Psoas muscle (tissue), 8 donors: Measurements from ENCODE around the gene ZIC4. TPM values are rescaled to one million over a fixed set of nuclear protein-coding genes. Genes with fewer than 3 reads are reported as not detected.

ENCODE experiments used
- ATAC-seq, 4 donors: fragments of 200-7000 bp; cut with Tn5 transposase; one replicate each; pipeline ENCODE4 v1.9.1; 2020; ENCODE audit warnings: moderate library complexity in 3 of 4, mild to moderate bottlenecking in 2 of 4
- DNase-seq, 2 donors: peaks; one replicate each; pipeline ENCODE4 v3.0.0-alpha.2; 2020
- H3K27ac ChIP-seq: fragments of 200-600 bp; one replicate; pipeline ENCODE4 v1.8.0; 2022
- H3K27me3 ChIP-seq, 3 donors: fragments of 200-600 bp in 1 of 3; one replicate each; pipeline versions ENCODE4 v1.6.1 to v1.8.0; 2013 to 2022; ENCODE audit warnings: low read length in 2 of 3, mild to moderate bottlenecking in 2 of 3, moderate library complexity in 1 of 3; ENCODE audit not compliant: insufficient read depth in 3 of 3
- H3K36me3 ChIP-seq, 2 donors: fragments of 200-600 bp in 1 of 2; one replicate each; pipeline versions ENCODE4 v1.6.1 to v1.8.0; 2013 to 2022; ENCODE audit warnings: low read depth in 1 of 2, mild to moderate bottlenecking in 1 of 2, moderate library complexity in 1 of 2; ENCODE audit not compliant: insufficient read depth in 1 of 2
- H3K4me1 ChIP-seq: fragments of 200-600 bp; one replicate; pipeline ENCODE4 v1.8.0; 2022
- H3K4me3 ChIP-seq: fragments of 200-600 bp; one replicate; pipeline ENCODE4 v1.8.0; 2022; ENCODE audit warnings: mild to moderate bottlenecking
- H3K9me3 ChIP-seq: fragments of 200-600 bp; one replicate; pipeline ENCODE4 v1.8.0; 2022
- WGBS, 3 donors: extraction: QIAGEN DNeasy Blood & Tissue Kit; methylation state at CpG; one replicate each; pipeline versions ENCODE4 v1.1.6 to v1.1.7; 2013; 5-methylcytosine and 5-hydroxymethylcytosine counted together
- intact Hi-C, 2 donors: fragments of 100-400 bp; cut with DNase I; formaldehyde crosslinking; loops; one replicate each; pipeline versions ENCODE4 v1.11.0 to v1.14.2; 2022
- polyA plus RNA-seq, 3 donors: library from polyadenylated mRNA; stranded (reverse); fragments of 200-250 nt; gene quantifications; one replicate each; pipeline ENCODE4 v1.2.3, GENCODE V29; 2013
- total RNA-seq, 4 donors: library from RNA; stranded (reverse); fragmentation: NEBNext Ultra II Directional in 2 of 4; extraction: Animal tissue kit (Norgen Biotek cat#: 25700) in 2 of 4; gene quantifications; one replicate each; pipeline versions ENCODE4 v1.2.1 to v1.2.4, GENCODE V29; 2021 to 2023
- TF ChIP-seq, protein P1 (sequence below): fragments of 200-600 bp; IDR thresholded peaks from one replicate; pipeline ENCODE4 v1.8.0; 2022; ENCODE audit warnings: antibody characterized with exemption
- donor health status: healthy with polysubstance abuse.
- donor health status: DM: no; HTN: no; CAD: no; lungs with moderate emphysema.
- donor health status: Bipolar disorder and iron deficiency.
- donor health status: healthy.
- donor health status: DM: yes; HTN: yes; CAD: no.
- donor health status: DM: no; HTN: no; CAD: no.
- donor health status: DM: no; HTN: no; CAD: no.
- donor health status: DM: yes; HTN: yes; CAD: no.

The ZIC4 gene
- total and polyA plus RNA-seq, 7 donors, result 0.10 to 1.00 (median 0.46) TPM

GRCh38 chr3:147419781-147420224 is 13.5 kb upstream of the ZIC4 start:
- WGBS, 3 donors, result 57 to 73% (median 67%) methylated on average over 10 of the region's 10 CpGs
- H3K27me3 ChIP-seq, result peaks cover 0 to 47% (median 13%) of the 10 kb centered on the region in 3 donors
- no peaks in the 10 kb centered on the region for H3K9me3 ChIP-seq
- peak overlapping the region; percentile 70 for H3K27ac ChIP-seq
- peaks cover 5% of the 10 kb centered on the region for H3K4me1 ChIP-seq
- peak overlapping the region; percentile 75 for H3K4me3 ChIP-seq
- intact Hi-C loops, result loop anchor here in 1 of 2 donors (10.0 kb wide), 2 partner anchors 65 to 195 kb away; no protein-coding TSS in a partner anchor
- TF ChIP-seq, protein P1, sequence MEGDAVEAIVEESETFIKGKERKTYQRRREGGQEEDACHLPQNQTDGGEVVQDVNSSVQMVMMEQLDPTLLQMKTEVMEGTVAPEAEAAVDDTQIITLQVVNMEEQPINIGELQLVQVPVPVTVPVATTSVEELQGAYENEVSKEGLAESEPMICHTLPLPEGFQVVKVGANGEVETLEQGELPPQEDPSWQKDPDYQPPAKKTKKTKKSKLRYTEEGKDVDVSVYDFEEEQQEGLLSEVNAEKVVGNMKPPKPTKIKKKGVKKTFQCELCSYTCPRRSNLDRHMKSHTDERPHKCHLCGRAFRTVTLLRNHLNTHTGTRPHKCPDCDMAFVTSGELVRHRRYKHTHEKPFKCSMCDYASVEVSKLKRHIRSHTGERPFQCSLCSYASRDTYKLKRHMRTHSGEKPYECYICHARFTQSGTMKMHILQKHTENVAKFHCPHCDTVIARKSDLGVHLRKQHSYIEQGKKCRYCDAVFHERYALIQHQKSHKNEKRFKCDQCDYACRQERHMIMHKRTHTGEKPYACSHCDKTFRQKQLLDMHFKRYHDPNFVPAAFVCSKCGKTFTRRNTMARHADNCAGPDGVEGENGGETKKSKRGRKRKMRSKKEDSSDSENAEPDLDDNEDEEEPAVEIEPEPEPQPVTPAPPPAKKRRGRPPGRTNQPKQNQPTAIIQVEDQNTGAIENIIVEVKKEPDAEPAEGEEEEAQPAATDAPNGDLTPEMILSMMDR, result no peak
- H3K36me3 ChIP-seq, result no peaks in the 10 kb centered on the region
- no peak for DNase-seq
- no peak for ATAC-seq

- H3K27ac ChIP-seq, result peak overlapping the region; percentile 70
- no peaks in the 10 kb centered on the region for H3K36me3 ChIP-seq
- peak overlapping the region; percentile 75 for H3K4me3 ChIP-seq
- no peaks in the 10 kb centered on the region for H3K9me3 ChIP-seq
- H3K27me3 ChIP-seq, result peaks cover 0 to 49% (median 11%) of the 10 kb centered on the region in 3 donors
- H3K4me1 ChIP-seq, result peaks cover 5% of the 10 kb centered on the region
- TF ChIP-seq, protein P1, result no peak
- peak; percentile 87 to 93 (median 92) for ATAC-seq
- peak; percentile 84 to 93 for DNase-seq
- 7 to 10% (median 9%) methylated on average over 54 of the region's 54 CpGs for WGBS, 3 donors
- intact Hi-C loops, result loop anchor here in 1 of 2 donors (10.0 kb wide), 2 partner anchors 64 to 196 kb away; no protein-coding TSS in a partner anchor
These were observed 12.7 kb upstream of the ZIC4 start for GRCh38 chr3:147418808-147419701.

DNA sequence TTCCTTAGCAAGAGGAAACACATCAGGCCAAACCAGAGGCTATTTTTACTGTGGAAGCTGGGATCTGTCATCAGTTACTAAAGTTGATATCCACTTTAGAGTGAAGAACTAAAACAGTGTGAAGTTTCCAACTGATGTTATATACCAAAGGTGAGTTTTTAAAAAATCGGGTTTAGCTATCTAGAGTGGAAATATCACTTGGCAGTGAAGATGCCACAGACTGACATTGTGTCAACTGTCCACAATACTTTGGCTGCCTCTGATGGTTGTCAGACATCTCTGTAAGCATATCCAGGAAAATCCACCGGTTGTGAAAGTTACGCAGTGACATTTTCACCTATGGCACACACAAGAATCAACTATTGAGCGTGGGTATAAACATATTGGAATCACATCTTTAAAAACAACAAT is 12.0 kb upstream of the ZIC4 start:
- TF ChIP-seq, protein P1, result no peak

GRCh38 chr3:147417551-147418295 is 11.4 kb upstream of the ZIC4 start:
- Histone ChIP-seq H3K27ac (peak overlapping the region; percentile 70), H3K9me3 (no peaks in the 10 kb centered on the region), H3K36me3 (no peaks in the 10 kb centered on the region), H3K27me3 (peaks cover 0 to 52% (median 12%) of the 10 kb centered on the region in 3 donors), H3K4me1 (peaks cover 5% of the 10 kb centered on the region), H3K4me3 (no peak overlapping the region)
- no peak for ATAC-seq
- DNase-seq, result no peak
- TF ChIP-seq, protein P1, result no peak
- intact Hi-C loops, result loop anchor here in 1 of 2 donors (10.0 kb wide), 2 partner anchors 63 to 197 kb away; no protein-coding TSS in a partner anchor
- WGBS, 3 donors, result 63 to 72% (median 68%) methylated on average over 7 of the region's 7 CpGs

More for the DNA sequence above, 12.0 kb upstream of the ZIC4 start:
- H3K4me3 ChIP-seq, result peak overlapping the region; percentile 75
- DNase-seq (no peak), ATAC-seq (peak in 3 of 4 donors; percentile 51 to 63 (median 52))
- H3K9me3 ChIP-seq, result no peaks in the 10 kb centered on the region
- intact Hi-C loops, result loop anchor here in 1 of 2 donors (10.0 kb wide), 2 partner anchors 64 to 196 kb away; no protein-coding TSS in a partner anchor
- H3K36me3 ChIP-seq, result no peaks in the 10 kb centered on the region
- H3K4me1 ChIP-seq, result peaks cover 5% of the 10 kb centered on the region
- peak overlapping the region; percentile 70 for H3K27ac ChIP-seq
- H3K27me3 ChIP-seq, result peaks cover 0 to 53% (median 11%) of the 10 kb centered on the region in 3 donors
- WGBS, 3 donors, result 16 to 25% (median 21%) methylated on average over 4 of the region's 4 CpGs
